T-cell (primary cell): Measurements from ENCODE around the gene ZFYVE1. TPM values are rescaled to one million over a fixed set of nuclear protein-coding genes. Genes with fewer than 3 reads are reported as not detected.
A peak's percentile ranks its signal among the peaks of the same experiment; 100 is the strongest.

Experiments used
- ATAC-seq, 4 experiments: fragments of 200-7000 bp in 3 of 4; fragments of 150-1000 bp in 1 of 4; cut with Tn5 transposase; replicated peaks in 1 of 4; 1 replicate in 3 of 4; 2 replicates in 1 of 4; pipeline ENCODE4 v1.10.0; 2021; ENCODE audit warnings: moderate library complexity in 3 of 4, mild to moderate bottlenecking in 2 of 4, moderate number of reproducible peaks in 1 of 4
- CTCF ChIA-PET, 2 donors: fragments of 300-600 bp; sonication (Branson Sonifier 250); formaldehyde crosslinking; loops; one replicate each; lab custom pipeline; 2022; ENCODE audit warnings: antibody characterized with exemption in 2 of 2; lab: Charles Lee
- POLR2A ChIA-PET, 2 donors: fragments of 300-600 bp; sonication (Branson Sonifier 250); formaldehyde crosslinking; loops; one replicate each; lab custom pipeline; 2022; ENCODE audit warnings: antibody characterized with exemption in 2 of 2; lab: Charles Lee
- DNase-seq, 35 experiments: peaks; one replicate each; pipeline versions ENCODE4 v3.0.0 to v3.0.0-alpha.2; 2013 to 2023
- H3K27ac ChIP-seq: one replicate; pipeline ENCODE4 v1.5.1; 2013; ENCODE audit warnings: low read length
- H3K27me3 ChIP-seq, 2 experiments: replicated peaks in 1 of 2; 1 replicate in 1 of 2; 2 replicates in 1 of 2; pipeline versions ENCODE4 v1.6.1 to v1.7.0; 2013; ENCODE audit warnings: low read length in 1 of 2, mixed read lengths in 1 of 2; ENCODE audit not compliant: control insufficient read depth in 2 of 2, insufficient read depth in 2 of 2; ENCODE audit errors: extremely low read depth in 1 of 2
- H3K36me3 ChIP-seq, 2 donors: 1 replicate in 1 of 2; 2 replicates in 1 of 2; pipeline versions ENCODE4 v1.6.1 to v1.7.0; 2013; ENCODE audit warnings: low read length in 1 of 2; ENCODE audit not compliant: control insufficient read depth in 2 of 2, insufficient read depth in 1 of 2; ENCODE audit errors: extremely low read depth in 1 of 2
- H3K4me1 ChIP-seq, 2 experiments: 1 replicate in 1 of 2; 2 replicates in 1 of 2; pipeline versions ENCODE4 v1.6.1 to v1.7.0; 2013; ENCODE audit warnings: low read length in 2 of 2, mixed read lengths in 1 of 2; ENCODE audit not compliant: insufficient read depth in 2 of 2, control insufficient read depth in 1 of 2; ENCODE audit errors: extremely low read depth in 1 of 2
- H3K4me3 ChIP-seq, 2 donors: 1 replicate in 1 of 2; 2 replicates in 1 of 2; pipeline versions ENCODE4 v1.5.1 to v1.7.0; 2013; ENCODE audit warnings: mild to moderate bottlenecking in 2 of 2, low read length in 1 of 2, moderate library complexity in 1 of 2; ENCODE audit not compliant: control insufficient read depth in 1 of 2; ENCODE audit errors: extremely low read depth in 1 of 2
- H3K9me3 ChIP-seq: 2 replicates; pipeline ENCODE4 v1.7.0; 2013
- H3K27ac Mint-ChIP-seq, 2 donors: one replicate each; pipeline ENCODE4 v1.8.0; 2020 to 2021; ENCODE audit warnings: mild to moderate bottlenecking in 2 of 2, mixed read lengths in 2 of 2
- H3K27me3 Mint-ChIP-seq, 2 donors: one replicate each; pipeline ENCODE4 v1.8.0; 2021 to 2022; ENCODE audit warnings: mixed read lengths in 2 of 2
- H3K36me3 Mint-ChIP-seq: one replicate; pipeline ENCODE4 v1.8.0; 2021; ENCODE audit warnings: mixed read lengths
- H3K4me1 Mint-ChIP-seq, 3 donors: one replicate each; pipeline ENCODE4 v1.8.0; 2020 to 2022; ENCODE audit warnings: mixed read lengths in 3 of 3, mild to moderate bottlenecking in 1 of 3
- H3K4me3 Mint-ChIP-seq, 3 donors: one replicate each; pipeline ENCODE4 v1.8.0; 2020 to 2022; ENCODE audit warnings: mild to moderate bottlenecking in 3 of 3, mixed read lengths in 3 of 3, moderate library complexity in 3 of 3
- H3K9me3 Mint-ChIP-seq, 3 donors: one replicate each; pipeline ENCODE4 v1.8.0; 2020 to 2022; ENCODE audit warnings: mixed read lengths in 3 of 3
- WGBS: methylation state at CpG from one replicate; pipeline ENCODE4 v1.1.5; 2013; ENCODE audit warnings: missing lambda C conversion rate; ENCODE audit not compliant: insufficient coverage; 5-methylcytosine and 5-hydroxymethylcytosine counted together
- total RNA-seq, 35 experiments: library from RNA in 6 of 35; stranded (reverse) in 6 of 35; fragments of 120-200 nt in 1 of 35; gene quantifications; one replicate each; pipeline versions ENCODE4 v1.2.1 to v1.2.4 and lab custom pipeline; 2013 to 2026

The ZFYVE1 gene
- total RNA-seq, 5 donors from 2014 or later (not counting 1 experiment from before 2014, with no cell fraction given) = 15.5 to 20.9 (median 19.4) TPM

DNA sequence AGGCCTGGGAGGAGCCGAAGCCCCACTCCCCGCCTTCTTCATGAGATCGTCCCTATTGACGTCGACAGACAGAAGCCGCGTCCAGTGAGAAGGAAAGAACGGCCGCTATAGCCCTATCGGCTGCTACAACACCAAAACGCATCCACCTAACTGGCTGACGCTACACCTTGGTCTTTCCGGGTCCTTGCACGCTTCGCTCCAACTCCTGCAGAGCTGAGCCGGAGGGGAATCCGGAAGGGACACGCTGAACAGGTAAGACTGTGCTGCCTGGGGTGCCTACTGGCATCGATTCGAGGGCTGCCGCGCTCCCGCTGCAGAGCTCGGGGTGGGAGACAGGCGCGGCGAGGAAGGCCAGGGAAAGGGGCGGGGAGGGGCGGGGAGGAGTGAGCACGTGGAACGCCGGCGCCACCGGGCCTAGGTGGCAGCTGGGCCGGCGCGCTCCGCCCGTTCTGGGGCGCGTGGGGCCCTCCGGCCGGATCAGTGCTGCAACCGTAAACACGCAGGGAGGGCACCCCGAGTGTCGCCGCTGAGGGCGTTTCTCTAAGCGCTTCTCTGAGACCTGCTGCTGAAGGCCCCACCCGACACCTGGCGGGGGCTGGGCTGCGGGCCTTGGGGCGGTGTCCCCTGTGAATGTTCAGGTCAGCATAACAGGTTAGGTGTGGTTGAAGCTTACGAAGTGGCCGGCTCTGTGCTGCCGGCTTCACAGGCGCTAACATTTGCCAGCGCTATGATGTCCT lies 100.4 kb downstream of the ZFYVE1 start, which contains the start of gene DCAF4:
DCAF4 (plus strand) TSS at position 173 of the 737 bp plus-strand sequence. CDS start 11,515 bp downstream, outside the sequence.
- H3K27ac ChIP-seq = peak within 1 kb of the TSS; percentile 51
- peaks cover 0 to 9% of the 10 kb centered on the region in 2 experiments for H3K27me3 ChIP-seq
- H3K4me1 ChIP-seq = peaks cover 6 to 23% of the 10 kb centered on the region in 2 experiments
- no peaks in the 10 kb centered on the region for H3K27me3 Mint-ChIP-seq
- H3K4me3 Mint-ChIP-seq = peak within 1 kb of the TSS; percentile 93 to 95 (median 94)
- ChIA-PET POLR2A (interaction anchor here in 1 of 2 donors (0.6 kb wide), 1 partner anchor 32 kb away, joined by 3 read pairs; the partner anchor contains the start of gene DPF3), CTCF (interaction anchor here in 1 of 2 donors (0.8 kb wide), 1 partner anchor 22 kb away, joined by 6 read pairs; no protein-coding TSS in a partner anchor)
- peak within 1 kb of the TSS; percentile 87 to 94 for H3K27ac Mint-ChIP-seq
- WGBS = under 1% methylated on average over 56 of the region's 59 CpGs
- H3K4me1 Mint-ChIP-seq = peaks cover 17 to 26% (median 20%) of the 10 kb centered on the region in 3 donors
- H3K9me3 Mint-ChIP-seq = no peaks in the 10 kb centered on the region
- H3K9me3 ChIP-seq = no peaks in the 10 kb centered on the region
- DNase-seq (peak; percentile 81 to 97 (median 92)), ATAC-seq (peak; percentile 94 to 97 (median 96))
- no peaks in the 10 kb centered on the region for H3K36me3 Mint-ChIP-seq
- peaks cover 0 to 3% of the 10 kb centered on the region in 2 donors for H3K36me3 ChIP-seq
- H3K4me3 ChIP-seq = peak within 1 kb of the TSS; percentile 78 to 86

GRCh38 chr14:72925815-72926291 lies 101.1 kb downstream of the ZFYVE1 start:
- Mint-ChIP-seq H3K27ac (peak overlapping the region; percentile 87 to 94), H3K4me1 (peaks cover 17 to 22% (median 17%) of the 10 kb centered on the region in 3 donors), H3K36me3 (no peaks in the 10 kb centered on the region), H3K9me3 (no peaks in the 10 kb centered on the region), H3K27me3 (peaks cover 0 to 4% of the 10 kb centered on the region in 2 donors), H3K4me3 (peak overlapping the region; percentile 93 to 95 (median 94))
- H3K27ac ChIP-seq = no peak overlapping the region
- DNase-seq (no peak), ATAC-seq (peak in 1 of 4 experiments; percentile 27)
- ChIA-PET POLR2A (interaction anchor here in 1 of 2 donors (0.6 kb wide), 1 partner anchor 32 kb away, joined by 3 read pairs; the partner anchor contains the start of gene DPF3), CTCF (interaction anchor here (0.5 to 0.8 kb wide), 2 partner anchors 15 to 22 kb away, joined by 6 to 8 read pairs; no protein-coding TSS in a partner anchor)
- WGBS = under 1% methylated on average over 21 of the region's 33 CpGs
- peaks cover 6 to 23% of the 10 kb centered on the region in 2 experiments for H3K4me1 ChIP-seq
- peaks cover 0 to 3% of the 10 kb centered on the region in 2 donors for H3K36me3 ChIP-seq
- H3K27me3 ChIP-seq = peaks cover 0 to 9% of the 10 kb centered on the region in 2 experiments
- H3K4me3 ChIP-seq = peak overlapping the region; percentile 64 to 86
- no peaks in the 10 kb centered on the region for H3K9me3 ChIP-seq

DNA sequence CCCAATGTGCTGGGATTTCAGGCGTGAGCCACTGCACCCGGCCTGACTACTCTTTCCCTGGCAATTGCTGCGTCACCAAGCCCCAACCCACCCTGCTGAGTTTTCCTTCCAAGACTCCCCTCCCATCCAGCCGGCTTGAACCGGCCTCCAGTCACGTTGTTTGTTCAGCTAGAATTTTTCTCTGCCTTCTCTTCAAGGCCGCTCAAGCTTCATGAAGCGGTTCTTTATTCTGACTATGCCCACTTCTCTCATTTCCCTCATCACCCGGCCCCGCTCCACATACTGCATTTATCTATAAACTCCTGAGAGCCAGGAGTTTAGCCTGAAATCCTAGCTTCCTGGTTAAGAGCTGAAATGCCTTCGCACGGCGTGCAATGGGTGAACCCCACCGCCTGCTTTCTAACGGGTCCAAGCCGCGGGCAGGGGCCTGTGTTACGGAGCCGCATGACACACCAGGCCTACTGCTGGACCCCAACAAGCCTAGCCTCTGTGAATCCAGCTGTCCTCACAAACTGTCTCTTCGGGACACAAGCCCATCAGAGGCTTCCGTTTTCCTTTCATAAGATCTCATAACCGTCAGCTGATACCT lies 101.6 kb downstream of the ZFYVE1 start:
- H3K27me3 ChIP-seq = peaks cover 0 to 9% of the 10 kb centered on the region in 2 experiments
- no peaks in the 10 kb centered on the region for H3K9me3 Mint-ChIP-seq
- H3K36me3 Mint-ChIP-seq = no peaks in the 10 kb centered on the region
- H3K4me1 ChIP-seq = peaks cover 6 to 23% of the 10 kb centered on the region in 2 experiments
- H3K27ac ChIP-seq = no peak overlapping the region
- no peak for DNase-seq
- ChIA-PET CTCF (interaction anchor here (0.5 to 0.8 kb wide), 2 partner anchors 15 to 21 kb away, joined by 6 to 8 read pairs; no protein-coding TSS in a partner anchor), POLR2A (no interaction called here)
- H3K4me3 Mint-ChIP-seq = peak overlapping the region; percentile 93 to 95 (median 94)
- no peaks in the 10 kb centered on the region for H3K9me3 ChIP-seq
- H3K27me3 Mint-ChIP-seq = peaks cover 0 to 5% of the 10 kb centered on the region in 2 donors
- H3K4me1 Mint-ChIP-seq = peaks cover 15 to 22% (median 15%) of the 10 kb centered on the region in 3 donors
- 92% methylated on average over 20 of the region's 22 CpGs for WGBS
- no peak for ATAC-seq
- peak overlapping the region in 1 of 2 donors; percentile 94 for H3K27ac Mint-ChIP-seq
- peaks cover 0 to 3% of the 10 kb centered on the region in 2 donors for H3K36me3 ChIP-seq
- H3K4me3 ChIP-seq = peak overlapping the region; percentile 64 to 86

GRCh38 chr14:72924337-72924736 lies 102.6 kb downstream of the ZFYVE1 start:
- no peak overlapping the region for H3K4me3 ChIP-seq
- H3K27me3 ChIP-seq = peaks cover 0 to 9% of the 10 kb centered on the region in 2 experiments
- CTCF ChIA-PET = no interaction called here
- no peaks in the 10 kb centered on the region for H3K9me3 ChIP-seq
- H3K36me3 ChIP-seq = no peaks in the 10 kb centered on the region
- Mint-ChIP-seq H3K27ac (no peak overlapping the region), H3K9me3 (no peaks in the 10 kb centered on the region), H3K36me3 (no peaks in the 10 kb centered on the region), H3K4me3 (peak overlapping the region in 2 of 3 donors; percentile 10 to 17), H3K27me3 (peaks cover 0 to 12% of the 10 kb centered on the region in 2 donors), H3K4me1 (peaks cover 15 to 22% (median 15%) of the 10 kb centered on the region in 3 donors)
- POLR2A ChIA-PET = no interaction called here
- ATAC-seq (no peak), DNase-seq (no peak)
- H3K27ac ChIP-seq = no peak overlapping the region
- peaks cover 6 to 23% of the 10 kb centered on the region in 2 experiments for H3K4me1 ChIP-seq
- WGBS = 72% methylated on average over 5 of the region's 5 CpGs

DNA sequence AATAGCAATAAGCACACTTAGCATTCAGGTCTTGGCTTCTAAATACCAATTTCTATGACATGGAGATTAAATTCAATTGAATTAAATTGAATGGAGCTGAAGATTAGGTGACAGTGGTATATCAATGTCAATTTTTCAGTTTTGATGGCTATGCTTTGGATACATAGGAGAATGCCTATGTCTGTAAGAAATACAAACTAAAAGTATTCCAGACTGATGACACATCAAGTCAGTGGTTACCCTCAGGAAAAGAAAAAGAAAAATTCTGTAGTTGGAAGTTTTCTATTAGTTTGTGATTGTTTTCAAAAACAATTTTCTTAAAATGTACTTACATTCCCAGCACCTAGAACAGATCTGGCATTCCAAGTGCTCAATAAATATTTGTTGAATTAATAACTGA lies 105.5 kb downstream of the ZFYVE1 start:
- no peak overlapping the region for H3K27ac Mint-ChIP-seq
- ChIA-PET CTCF (interaction anchor here in 1 of 2 donors (0.6 kb wide), 1 partner anchor 348 kb away, joined by 3 read pairs; no protein-coding TSS in a partner anchor), POLR2A (no interaction called here)
- no peak overlapping the region for H3K27ac ChIP-seq
- H3K9me3 Mint-ChIP-seq = no peaks in the 10 kb centered on the region
- peaks cover 0 to 10% of the 10 kb centered on the region in 2 experiments for H3K4me1 ChIP-seq
- no peak overlapping the region for H3K4me3 Mint-ChIP-seq
- no peaks in the 10 kb centered on the region for H3K36me3 Mint-ChIP-seq
- no peaks in the 10 kb centered on the region for H3K36me3 ChIP-seq
- DNase-seq = no peak
- H3K4me1 Mint-ChIP-seq = peaks cover 8 to 15% (median 10%) of the 10 kb centered on the region in 3 donors
- H3K4me3 ChIP-seq = no peak overlapping the region
- H3K27me3 Mint-ChIP-seq = peaks cover 4 to 12% of the 10 kb centered on the region in 2 donors
- H3K9me3 ChIP-seq = no peaks in the 10 kb centered on the region
- peaks cover 0 to 9% of the 10 kb centered on the region in 2 experiments for H3K27me3 ChIP-seq
- ATAC-seq = no peak

GRCh38 chr14:72920008-72920407 lies 106.9 kb downstream of the ZFYVE1 start:
- POLR2A ChIA-PET = no interaction called here
- H3K4me1 Mint-ChIP-seq = peaks cover 0 to 6% (median 0%) of the 10 kb centered on the region in 3 donors
- no peaks in the 10 kb centered on the region for H3K4me1 ChIP-seq
- no peak for DNase-seq
- ATAC-seq = no peak
- CTCF ChIA-PET = interaction anchor here in 1 of 2 donors (0.6 kb wide), 1 partner anchor 419 kb away, joined by 5 read pairs; no protein-coding TSS in a partner anchor
- H3K4me3 Mint-ChIP-seq = no peak overlapping the region
- H3K27me3 ChIP-seq = peaks cover 0 to 6% of the 10 kb centered on the region in 2 experiments
- peaks cover 4 to 15% of the 10 kb centered on the region in 2 donors for H3K27me3 Mint-ChIP-seq
- H3K27ac Mint-ChIP-seq = no peak overlapping the region
- WGBS = no CpG with 5 or more reads among the region's 2 CpGs
- no peaks in the 10 kb centered on the region for H3K9me3 Mint-ChIP-seq
- H3K9me3 ChIP-seq = no peaks in the 10 kb centered on the region
- H3K36me3 ChIP-seq = no peaks in the 10 kb centered on the region
- no peak overlapping the region for H3K27ac ChIP-seq
- no peak overlapping the region for H3K4me3 ChIP-seq
- no peaks in the 10 kb centered on the region for H3K36me3 Mint-ChIP-seq
